T-helper 2 cell treated with Interferon-gamma antibody and Interleukin-4, amounts not matched to agents 5 μg/mL and 100 μg/mL, for 36 hours (primary cell): Measurements from ENCODE around the gene KCNJ1.

Source experiments
- DNase-seq: peaks from one replicate; pipeline ENCODE4 v3.0.0; 2021; ENCODE audit warnings: low spot score
- H3K27ac Mint-ChIP-seq: one replicate; pipeline ENCODE4 v1.8.0; 2021; ENCODE audit warnings: mild to moderate bottlenecking, mixed read lengths
- H3K27me3 Mint-ChIP-seq: one replicate; pipeline ENCODE4 v1.8.0; 2021; ENCODE audit warnings: low read depth, mixed read lengths
- H3K36me3 Mint-ChIP-seq: one replicate; pipeline ENCODE4 v1.8.0; 2021; ENCODE audit warnings: low read depth, mixed read lengths
- H3K4me1 Mint-ChIP-seq: one replicate; pipeline ENCODE4 v1.8.0; 2021; ENCODE audit warnings: low read depth, mixed read lengths
- H3K4me3 Mint-ChIP-seq: one replicate; pipeline ENCODE4 v1.8.0; 2022; ENCODE audit warnings: mild to moderate bottlenecking, moderate library complexity, mixed read lengths
- H3K9me3 Mint-ChIP-seq: one replicate; pipeline ENCODE4 v1.8.0; 2021; ENCODE audit warnings: mixed read lengths

KCNJ1 gene

DNA sequence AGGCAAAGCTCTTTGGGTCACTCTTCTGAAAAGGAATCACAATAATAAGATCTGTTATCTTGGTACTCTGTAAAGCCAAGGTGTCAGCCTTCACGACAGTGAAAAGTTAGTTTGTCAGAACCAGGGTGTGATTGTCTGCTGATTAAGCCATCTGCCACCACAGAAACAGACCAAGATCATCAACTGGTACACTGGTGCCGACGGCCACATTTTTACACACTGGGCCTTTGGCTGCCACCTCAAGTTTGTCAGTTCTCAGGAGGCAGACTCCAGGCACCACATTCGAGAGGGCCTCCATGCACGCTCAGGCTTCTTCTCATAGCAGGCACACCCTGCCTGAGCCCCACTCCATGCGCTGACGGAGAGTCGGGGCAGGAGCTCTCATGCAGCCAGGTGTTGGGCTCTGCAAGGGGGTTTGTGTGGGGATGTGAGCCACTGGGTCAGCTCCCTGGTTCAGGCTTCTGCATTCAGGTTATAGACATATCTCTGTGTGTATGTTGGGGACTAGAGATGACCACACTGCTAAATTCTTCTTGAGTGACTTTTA is 66.2 kb downstream of the KCNJ1 start:
- DNase-seq: no peak
- Mint-ChIP-seq H3K4me3 (no peak overlapping the region), H3K36me3 (peaks cover 72% of the 10 kb centered on the region), H3K27me3 (no peaks in the 10 kb centered on the region), H3K4me1 (peaks cover 16% of the 10 kb centered on the region), H3K9me3 (no peaks in the 10 kb centered on the region), H3K27ac (no peak overlapping the region)

DNA sequence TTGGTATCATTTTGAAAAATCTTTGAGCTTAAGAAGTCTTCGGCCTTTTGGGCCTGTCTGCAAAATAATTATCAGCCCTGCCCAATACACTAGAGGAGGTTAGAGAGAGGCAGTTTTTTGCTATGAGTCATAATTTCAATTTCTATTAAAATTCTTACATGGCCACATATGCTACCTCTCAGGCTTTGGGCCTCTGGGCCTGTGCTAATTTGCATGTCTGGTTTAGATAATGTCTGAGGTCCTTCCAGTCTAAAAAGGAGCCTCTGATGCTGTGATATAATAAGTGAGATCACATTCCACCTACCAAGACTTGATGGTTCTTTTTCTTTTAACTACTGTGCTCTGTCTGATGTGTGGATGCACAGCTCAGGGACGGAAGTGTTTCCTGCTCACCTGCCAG is 70.8 kb downstream of the KCNJ1 start:
- H3K27ac Mint-ChIP-seq: no peak overlapping the region
- no peaks in the 10 kb centered on the region for H3K27me3 Mint-ChIP-seq
- H3K36me3 Mint-ChIP-seq: peaks cover 62% of the 10 kb centered on the region
- no peaks in the 10 kb centered on the region for H3K9me3 Mint-ChIP-seq
- no peak overlapping the region for H3K4me3 Mint-ChIP-seq
- no peak for DNase-seq
- H3K4me1 Mint-ChIP-seq: peaks cover 2% of the 10 kb centered on the region

DNA sequence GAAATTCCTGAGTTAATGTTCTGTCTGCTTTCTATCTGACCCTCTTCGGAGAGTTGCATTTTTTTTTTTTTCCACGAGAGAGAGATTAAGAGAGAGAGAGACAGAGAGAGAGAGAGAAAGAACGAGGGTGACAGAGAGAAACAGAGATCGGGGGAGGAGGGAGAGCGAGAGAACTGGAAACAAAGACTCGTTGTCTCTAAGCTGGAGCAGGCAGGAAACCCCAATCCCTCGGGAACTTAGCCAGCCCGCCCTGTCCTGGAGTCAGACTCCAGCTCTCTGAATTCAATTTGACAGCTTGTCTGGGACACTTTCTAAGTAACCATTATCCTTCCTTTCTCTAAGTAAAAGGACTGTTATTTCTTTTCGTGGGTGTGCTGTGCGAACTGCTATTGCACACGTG is 76.9 kb downstream of the KCNJ1 start:
- Mint-ChIP-seq H3K4me3 (no peak overlapping the region), H3K9me3 (no peaks in the 10 kb centered on the region), H3K27ac (peak overlapping the region; percentile 57), H3K36me3 (peaks cover 54% of the 10 kb centered on the region), H3K27me3 (no peaks in the 10 kb centered on the region), H3K4me1 (no peaks in the 10 kb centered on the region)
- DNase-seq: no peak

- H3K27me3 Mint-ChIP-seq: no peaks in the 10 kb centered on the region
- no peak overlapping the region for H3K27ac Mint-ChIP-seq
- no peak overlapping the region for H3K4me3 Mint-ChIP-seq
- no peak for DNase-seq
- no peaks in the 10 kb centered on the region for H3K4me1 Mint-ChIP-seq
- no peaks in the 10 kb centered on the region for H3K9me3 Mint-ChIP-seq
- peaks cover 55% of the 10 kb centered on the region for H3K36me3 Mint-ChIP-seq
These were observed 77.5 kb downstream of the KCNJ1 start for GRCh38 chr11:128789497-128790150.
